ENCODE results near the gene UBE2O.
A peak's percentile ranks its signal among the peaks of the same experiment; 100 is the strongest.

The UBE2O gene

DNA sequence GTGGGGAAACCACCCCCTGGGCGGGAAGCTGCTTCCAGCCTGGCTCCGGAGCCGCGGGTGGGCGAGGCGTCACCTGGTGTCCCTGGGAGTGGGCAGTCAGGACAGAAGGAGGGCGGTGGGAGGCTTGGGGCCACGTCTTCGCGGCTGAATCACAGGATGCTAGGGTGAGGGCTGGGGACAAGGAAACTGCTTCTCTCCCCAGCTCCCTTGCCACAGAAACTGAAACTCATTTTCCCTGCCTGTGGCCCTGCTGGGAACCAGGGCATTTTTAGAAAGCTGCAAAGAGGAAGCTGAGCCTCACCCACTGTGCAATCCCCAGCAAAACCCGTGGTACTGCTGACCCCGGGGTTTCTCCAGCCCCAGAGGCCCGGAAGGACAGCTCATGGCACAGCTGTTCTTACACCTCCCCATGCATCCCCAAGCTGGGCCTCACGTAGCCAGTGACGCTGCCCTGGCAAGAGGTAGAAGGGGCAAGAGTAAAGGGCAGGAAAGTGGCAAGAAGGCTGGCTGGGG, 40.1 kb upstream of the UBE2O start:
- ATAC-seq = peak; percentile 12
- TF ChIP-seq, protein P1, sequence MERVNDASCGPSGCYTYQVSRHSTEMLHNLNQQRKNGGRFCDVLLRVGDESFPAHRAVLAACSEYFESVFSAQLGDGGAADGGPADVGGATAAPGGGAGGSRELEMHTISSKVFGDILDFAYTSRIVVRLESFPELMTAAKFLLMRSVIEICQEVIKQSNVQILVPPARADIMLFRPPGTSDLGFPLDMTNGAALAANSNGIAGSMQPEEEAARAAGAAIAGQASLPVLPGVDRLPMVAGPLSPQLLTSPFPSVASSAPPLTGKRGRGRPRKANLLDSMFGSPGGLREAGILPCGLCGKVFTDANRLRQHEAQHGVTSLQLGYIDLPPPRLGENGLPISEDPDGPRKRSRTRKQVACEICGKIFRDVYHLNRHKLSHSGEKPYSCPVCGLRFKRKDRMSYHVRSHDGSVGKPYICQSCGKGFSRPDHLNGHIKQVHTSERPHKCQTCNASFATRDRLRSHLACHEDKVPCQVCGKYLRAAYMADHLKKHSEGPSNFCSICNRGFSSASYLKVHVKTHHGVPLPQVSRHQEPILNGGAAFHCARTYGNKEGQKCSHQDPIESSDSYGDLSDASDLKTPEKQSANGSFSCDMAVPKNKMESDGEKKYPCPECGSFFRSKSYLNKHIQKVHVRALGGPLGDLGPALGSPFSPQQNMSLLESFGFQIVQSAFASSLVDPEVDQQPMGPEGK (CRISPR knock-in tag; IDR thresholded peaks at IDR 0.05; ENCODE audit: borderline replicate concordance) = no peak
- no peak for TF ChIP-seq BACH2 (CRISPR knock-in tag; IDR thresholded peaks at IDR 0.05; ENCODE audit: borderline replicate concordance)
- TF ChIP-seq, protein P2, sequence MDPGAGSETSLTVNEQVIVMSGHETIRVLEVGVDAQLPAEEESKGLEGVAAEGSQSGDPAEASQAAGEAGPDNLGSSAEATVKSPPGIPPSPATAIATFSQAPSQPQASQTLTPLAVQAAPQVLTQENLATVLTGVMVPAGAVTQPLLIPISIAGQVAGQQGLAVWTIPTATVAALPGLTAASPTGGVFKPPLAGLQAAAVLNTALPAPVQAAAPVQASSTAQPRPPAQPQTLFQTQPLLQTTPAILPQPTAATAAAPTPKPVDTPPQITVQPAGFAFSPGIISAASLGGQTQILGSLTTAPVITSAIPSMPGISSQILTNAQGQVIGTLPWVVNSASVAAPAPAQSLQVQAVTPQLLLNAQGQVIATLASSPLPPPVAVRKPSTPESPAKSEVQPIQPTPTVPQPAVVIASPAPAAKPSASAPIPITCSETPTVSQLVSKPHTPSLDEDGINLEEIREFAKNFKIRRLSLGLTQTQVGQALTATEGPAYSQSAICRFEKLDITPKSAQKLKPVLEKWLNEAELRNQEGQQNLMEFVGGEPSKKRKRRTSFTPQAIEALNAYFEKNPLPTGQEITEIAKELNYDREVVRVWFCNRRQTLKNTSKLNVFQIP (CRISPR knock-in tag; IDR thresholded peaks at IDR 0.05; ENCODE audit: borderline replicate concordance, low read depth) = no peak
- TF ChIP-seq ZFP30 (CRISPR knock-in tag; IDR thresholded peaks at IDR 0.05) = no peak
- TF ChIP-seq PPARA (CRISPR knock-in tag; IDR thresholded peaks at IDR 0.05; ENCODE audit: borderline replicate concordance) = no peak
- TF ChIP-seq TCF4 (CRISPR knock-in tag; IDR thresholded peaks at IDR 0.05; ENCODE audit: borderline replicate concordance) = no peak
- TF ChIP-seq, protein P3, sequence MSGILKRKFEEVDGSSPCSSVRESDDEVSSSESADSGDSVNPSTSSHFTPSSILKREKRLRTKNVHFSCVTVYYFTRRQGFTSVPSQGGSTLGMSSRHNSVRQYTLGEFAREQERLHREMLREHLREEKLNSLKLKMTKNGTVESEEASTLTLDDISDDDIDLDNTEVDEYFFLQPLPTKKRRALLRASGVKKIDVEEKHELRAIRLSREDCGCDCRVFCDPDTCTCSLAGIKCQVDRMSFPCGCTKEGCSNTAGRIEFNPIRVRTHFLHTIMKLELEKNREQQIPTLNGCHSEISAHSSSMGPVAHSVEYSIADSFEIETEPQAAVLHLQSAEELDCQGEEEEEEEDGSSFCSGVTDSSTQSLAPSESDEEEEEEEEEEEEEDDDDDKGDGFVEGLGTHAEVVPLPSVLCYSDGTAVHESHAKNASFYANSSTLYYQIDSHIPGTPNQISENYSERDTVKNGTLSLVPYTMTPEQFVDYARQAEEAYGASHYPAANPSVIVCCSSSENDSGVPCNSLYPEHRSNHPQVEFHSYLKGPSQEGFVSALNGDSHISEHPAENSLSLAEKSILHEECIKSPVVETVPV (CRISPR knock-in tag; IDR thresholded peaks at IDR 0.05) = no peak
- TF ChIP-seq ZFP3 (CRISPR knock-in tag; IDR thresholded peaks at IDR 0.05) = no peak
- no peak for TF ChIP-seq ZNF8 (CRISPR knock-in tag; IDR thresholded peaks at IDR 0.05)

DNA sequence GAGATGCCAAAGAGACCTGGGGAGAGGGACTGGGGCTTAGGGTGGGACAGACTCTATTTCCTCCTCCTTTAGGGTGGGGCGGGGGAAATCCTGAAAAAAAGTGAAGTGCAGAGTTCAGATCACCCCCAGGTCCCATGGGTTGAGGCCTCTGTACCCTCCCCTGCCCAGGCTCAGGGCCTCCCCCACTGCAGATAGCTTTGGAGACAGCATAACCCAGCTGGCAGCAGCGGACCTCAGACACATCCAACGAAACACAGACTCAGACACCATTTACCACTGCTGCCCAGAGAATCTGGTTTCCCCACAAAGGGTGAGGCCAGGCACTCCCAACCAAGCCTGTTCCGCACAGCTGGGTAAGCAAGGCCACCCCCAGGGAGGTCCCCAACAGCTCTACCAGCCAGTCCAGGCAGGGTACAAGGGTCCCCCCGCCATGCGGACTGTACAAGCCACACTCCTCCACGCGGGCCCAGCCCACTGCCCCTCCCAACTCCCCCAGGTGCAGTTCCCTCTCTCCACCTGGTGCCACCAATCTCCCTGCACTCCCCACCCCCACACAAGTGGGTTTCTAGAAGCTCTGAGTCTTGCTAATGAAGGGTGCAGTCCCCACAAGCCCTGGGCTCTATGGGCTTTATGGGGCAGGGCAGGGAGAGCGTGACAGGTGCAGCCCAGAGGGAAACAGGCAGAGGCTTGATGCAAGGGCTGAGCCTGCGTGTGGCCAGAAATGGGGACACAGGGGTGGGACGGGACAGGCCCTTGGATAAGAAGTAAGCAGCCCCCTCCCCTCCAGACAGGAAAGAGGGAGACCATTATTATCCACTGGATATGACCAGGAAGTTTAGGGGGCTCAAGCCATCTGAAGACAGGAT, 39.4 kb upstream of the UBE2O start:
- no peak for ATAC-seq

More for the DNA sequence above, 39.4 kb upstream of the UBE2O start:
- no peak for TF ChIP-seq ZNF70 (CRISPR knock-in tag; IDR thresholded peaks at IDR 0.05)
- TF ChIP-seq BACH2 (CRISPR knock-in tag; IDR thresholded peaks at IDR 0.05; ENCODE audit: borderline replicate concordance) = no peak
- no peak for TF ChIP-seq ZFP30 (CRISPR knock-in tag; IDR thresholded peaks at IDR 0.05)
- TF ChIP-seq ARNTL (CRISPR knock-in tag; IDR thresholded peaks at IDR 0.05; ENCODE audit: borderline replicate concordance, low read depth) = no peak
- TF ChIP-seq, protein P3 (CRISPR knock-in tag; IDR thresholded peaks at IDR 0.05) = no peak
- no peak for TF ChIP-seq GLIS3 (CRISPR knock-in tag; IDR thresholded peaks at IDR 0.05)
- TF ChIP-seq, protein P4, sequence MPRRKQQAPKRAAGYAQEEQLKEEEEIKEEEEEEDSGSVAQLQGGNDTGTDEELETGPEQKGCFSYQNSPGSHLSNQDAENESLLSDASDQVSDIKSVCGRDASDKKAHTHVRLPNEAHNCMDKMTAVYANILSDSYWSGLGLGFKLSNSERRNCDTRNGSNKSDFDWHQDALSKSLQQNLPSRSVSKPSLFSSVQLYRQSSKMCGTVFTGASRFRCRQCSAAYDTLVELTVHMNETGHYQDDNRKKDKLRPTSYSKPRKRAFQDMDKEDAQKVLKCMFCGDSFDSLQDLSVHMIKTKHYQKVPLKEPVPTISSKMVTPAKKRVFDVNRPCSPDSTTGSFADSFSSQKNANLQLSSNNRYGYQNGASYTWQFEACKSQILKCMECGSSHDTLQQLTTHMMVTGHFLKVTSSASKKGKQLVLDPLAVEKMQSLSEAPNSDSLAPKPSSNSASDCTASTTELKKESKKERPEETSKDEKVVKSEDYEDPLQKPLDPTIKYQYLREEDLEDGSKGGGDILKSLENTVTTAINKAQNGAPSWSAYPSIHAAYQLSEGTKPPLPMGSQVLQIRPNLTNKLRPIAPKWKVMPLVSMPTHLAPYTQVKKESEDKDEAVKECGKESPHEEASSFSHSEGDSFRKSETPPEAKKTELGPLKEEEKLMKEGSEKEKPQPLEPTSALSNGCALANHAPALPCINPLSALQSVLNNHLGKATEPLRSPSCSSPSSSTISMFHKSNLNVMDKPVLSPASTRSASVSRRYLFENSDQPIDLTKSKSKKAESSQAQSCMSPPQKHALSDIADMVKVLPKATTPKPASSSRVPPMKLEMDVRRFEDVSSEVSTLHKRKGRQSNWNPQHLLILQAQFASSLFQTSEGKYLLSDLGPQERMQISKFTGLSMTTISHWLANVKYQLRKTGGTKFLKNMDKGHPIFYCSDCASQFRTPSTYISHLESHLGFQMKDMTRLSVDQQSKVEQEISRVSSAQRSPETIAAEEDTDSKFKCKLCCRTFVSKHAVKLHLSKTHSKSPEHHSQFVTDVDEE (CRISPR knock-in tag; IDR thresholded peaks at IDR 0.05) = no peak
- TF ChIP-seq ZNF565 (CRISPR knock-in tag; conservative IDR thresholded peaks at IDR 0.05; ENCODE audit: low read depth) = no peak
- TF ChIP-seq CSDC2 (CRISPR knock-in tag; IDR thresholded peaks at IDR 0.05) = no peak
- no peak for TF ChIP-seq ESRRG (CRISPR knock-in tag; IDR thresholded peaks at IDR 0.05)
- TF ChIP-seq TCF4 (CRISPR knock-in tag; IDR thresholded peaks at IDR 0.05; ENCODE audit: borderline replicate concordance) = no peak
- TF ChIP-seq TOX (CRISPR knock-in tag; IDR thresholded peaks at IDR 0.05; ENCODE audit: borderline replicate concordance) = no peak
- TF ChIP-seq ZC3H10 (CRISPR knock-in tag; IDR thresholded peaks at IDR 0.05) = no peak
- no peak for TF ChIP-seq PPARA (CRISPR knock-in tag; IDR thresholded peaks at IDR 0.05; ENCODE audit: borderline replicate concordance)
- TF ChIP-seq, protein P2 (CRISPR knock-in tag; IDR thresholded peaks at IDR 0.05; ENCODE audit: borderline replicate concordance, low read depth) = no peak
